Measurements from ENCODE around the gene KCMF1.

Gene KCMF1

GRCh38 chr2:84986018-84986417 is 15.1 kb downstream of the KCMF1 start:
- no peak for TF ChIP-seq CTCF (conservative IDR thresholded peaks at IDR 0.05; ENCODE audit: control insufficient read depth, insufficient read depth, low read depth, low read length)
- DNase-seq (ENCODE audit: low read depth), result no peak
- no peak overlapping the region for H3K4me3 ChIP-seq (ENCODE audit: control insufficient read depth, low read depth, low read length)

- TF ChIP-seq CTCF (conservative IDR thresholded peaks at IDR 0.05; ENCODE audit: control insufficient read depth, insufficient read depth, low read depth, low read length), result no peak
- no peak overlapping the region for H3K4me3 ChIP-seq (ENCODE audit: control insufficient read depth, low read depth, low read length)
Observed at GRCh38 chr2:84989422-84989821, 18.5 kb downstream of the KCMF1 start.

GRCh38 chr2:84989927-84990326 is 19.0 kb downstream of the KCMF1 start:
- no peak for DNase-seq (ENCODE audit: low read depth)
- H3K4me3 ChIP-seq (ENCODE audit: control insufficient read depth, low read depth, low read length), result no peak overlapping the region
- no peak for TF ChIP-seq CTCF (conservative IDR thresholded peaks at IDR 0.05; ENCODE audit: control insufficient read depth, insufficient read depth, low read depth, low read length)

More at GRCh38 chr2:84989422-84989821, 18.5 kb downstream of the KCMF1 start:
- no peak for DNase-seq (ENCODE audit: low read depth)

GRCh38 chr2:84991404-84992160 is 20.6 kb downstream of the KCMF1 start:
- H3K4me3 ChIP-seq (ENCODE audit: control insufficient read depth, low read depth, low read length), result no peak overlapping the region
- TF ChIP-seq CTCF (conservative IDR thresholded peaks at IDR 0.05; ENCODE audit: control insufficient read depth, insufficient read depth, low read depth, low read length), result no peak
- DNase-seq (ENCODE audit: low read depth), result peak; percentile 73

- no peak for DNase-seq (ENCODE audit: low read depth)
- TF ChIP-seq CTCF (conservative IDR thresholded peaks at IDR 0.05; ENCODE audit: control insufficient read depth, insufficient read depth, low read depth, low read length), result no peak
- H3K4me3 ChIP-seq (ENCODE audit: control insufficient read depth, low read depth, low read length), result no peak overlapping the region
Observed at GRCh38 chr2:84995826-84996225, 24.9 kb downstream of the KCMF1 start.

GRCh38 chr2:84996909-84997308 is 25.9 kb downstream of the KCMF1 start:
- no peak for DNase-seq (ENCODE audit: low read depth)
- no peak overlapping the region for H3K4me3 ChIP-seq (ENCODE audit: control insufficient read depth, low read depth, low read length)
- no peak for TF ChIP-seq CTCF (conservative IDR thresholded peaks at IDR 0.05; ENCODE audit: control insufficient read depth, insufficient read depth, low read depth, low read length)
